GM19351 (cell line): Measurements from ENCODE around the gene PISD.
"Not testable (repeated sequence)": the region's sequence is repeated elsewhere in the genome, so short reads cannot be mapped to it uniquely, and the experiment has no call there.

Experiments
- ATAC-seq: cut with Tn5 transposase; IDR thresholded peaks from one replicate; pipeline ENCODE4 v1.9.1; 2021; ENCODE audit warnings: mild to moderate bottlenecking, moderate library complexity; ENCODE audit not compliant: unreplicated experiment

Gene PISD

GRCh38 chr22:31661851-31662667, at the start of gene PISD:
Gene PISD (minus strand): TSS chr22:31662215. CDS start chr22:31662208, 7 bp downstream.
- peak; percentile 83 for ATAC-seq

- not testable (repeated sequence) for ATAC-seq
These were observed 49.2 kb upstream of the PISD start for GRCh38 chr22:31711226-31711625.

GRCh38 chr22:31707519-31707918, 45.5 kb upstream of the PISD start:
- ATAC-seq = no peak

GRCh38 chr22:31695423-31695822, 33.4 kb upstream of the PISD start:
- no peak for ATAC-seq

- not testable (repeated sequence) for ATAC-seq
These were observed 32.0 kb upstream of the PISD start for GRCh38 chr22:31694046-31694445.

GRCh38 chr22:31692186-31692886, 30.3 kb upstream of the PISD start:
- ATAC-seq = no peak

- ATAC-seq = no peak
These were observed 29.4 kb upstream of the PISD start for GRCh38 chr22:31691408-31691807.

- ATAC-seq = no peak
These were observed 21.4 kb upstream of the PISD start for GRCh38 chr22:31683181-31684105.

GRCh38 chr22:31682751-31683150, 20.7 kb upstream of the PISD start:
- ATAC-seq = no peak

GRCh38 chr22:31681349-31682345, 19.6 kb upstream of the PISD start:
- no peak for ATAC-seq

GRCh38 chr22:31680861-31681341, 18.9 kb upstream of the PISD start:
- no peak for ATAC-seq

GRCh38 chr22:31678748-31679147, 16.7 kb upstream of the PISD start:
- no peak for ATAC-seq

GRCh38 chr22:31676700-31677099, 14.7 kb upstream of the PISD start:
- ATAC-seq = peak; percentile 85

GRCh38 chr22:31674219-31674618, 12.2 kb upstream of the PISD start:
- not testable (repeated sequence) for ATAC-seq

GRCh38 chr22:31668849-31669248, 6.8 kb upstream of the PISD start:
- not testable (repeated sequence) for ATAC-seq

- ATAC-seq = no peak
These were observed 638 bp upstream of the PISD start for GRCh38 chr22:31662668-31663037.

- not testable (repeated sequence) for ATAC-seq
These were observed 1.1 kb downstream of the PISD start for GRCh38 chr22:31660860-31661341.

GRCh38 chr22:31659246-31659645, 2.8 kb downstream of the PISD start:
- no peak for ATAC-seq

GRCh38 chr22:31654408-31654807, 7.6 kb downstream of the PISD start:
- ATAC-seq = no peak

- ATAC-seq = no peak
These were observed 8.1 kb downstream of the PISD start for GRCh38 chr22:31653944-31654343.
